ENCODE measurements around the gene FGF12.

GRCh38 chr3:192607798-192608197 lies 119.5 kb downstream of the FGF12 start:
- no peak for TF ChIP-seq POLR2A (IDR thresholded peaks at IDR 0.05)
- no peak for TF ChIP-seq CTCF (IDR thresholded peaks at IDR 0.05 in 4 of 5, conservative IDR thresholded peaks at IDR 0.05 in 1 of 5)
